Cortex of kidney (tissue), 1 donor: ENCODE results near the gene TEC.
"Not testable (repeated sequence)": the region's sequence is repeated elsewhere in the genome, so short reads cannot be mapped to it uniquely, and the experiment has no call there.

ENCODE experiments used
- DNase-seq: peaks from one replicate; lab custom pipeline; 2025; lab: John Stamatoyannopoulos, UW

Gene TEC

DNA sequence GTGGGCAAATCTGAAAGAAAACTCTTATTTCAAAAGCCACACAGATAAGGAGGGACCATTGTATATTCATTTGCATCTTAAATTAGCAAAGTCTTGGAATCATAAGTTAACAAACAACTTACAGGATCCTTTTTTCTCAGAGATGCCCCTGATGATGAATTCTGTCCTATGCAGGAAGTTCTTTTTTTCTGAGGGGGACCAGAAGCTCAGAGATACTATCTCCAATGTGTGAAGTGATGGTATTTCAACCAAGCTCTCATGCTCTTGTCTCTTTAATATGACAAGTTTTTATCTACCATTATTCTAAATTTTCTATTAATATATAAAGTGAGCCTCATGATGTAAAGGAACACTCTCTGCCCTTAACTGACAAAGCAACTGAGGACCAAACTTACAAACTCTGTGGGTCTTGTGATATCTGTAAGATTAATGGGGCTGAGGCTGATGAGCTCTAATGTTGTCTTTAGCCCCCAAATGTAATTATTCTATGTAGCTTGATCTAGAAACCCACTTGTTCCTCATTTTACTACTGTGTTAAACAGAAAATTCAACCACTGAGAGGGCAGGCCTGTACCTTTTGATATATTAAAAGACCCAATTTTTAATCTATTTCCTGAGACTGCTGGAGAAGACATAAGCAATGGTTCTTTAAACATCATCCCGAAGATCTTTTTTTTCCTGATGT lies 27.0 kb downstream of the TEC start:
- DNase-seq = no peak

DNA sequence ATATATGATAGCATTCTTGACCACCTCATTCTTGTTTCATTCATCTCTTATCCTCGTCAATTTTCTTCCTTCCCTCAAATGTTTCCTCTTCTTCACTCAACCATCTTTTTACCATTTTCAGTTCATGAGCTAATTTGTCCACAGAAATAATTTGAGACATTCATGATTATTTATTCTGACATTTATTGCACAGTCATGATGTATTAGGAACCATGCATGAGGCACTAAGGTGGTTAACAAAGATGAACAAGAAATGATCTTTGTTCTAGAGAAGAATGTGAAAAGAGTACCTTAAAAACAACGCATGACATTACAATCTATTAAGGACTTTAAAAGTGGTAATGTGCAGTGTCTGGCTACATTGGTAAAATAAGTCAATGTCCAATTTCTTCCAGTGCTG lies 27.9 kb downstream of the TEC start:
- no peak for DNase-seq

DNA sequence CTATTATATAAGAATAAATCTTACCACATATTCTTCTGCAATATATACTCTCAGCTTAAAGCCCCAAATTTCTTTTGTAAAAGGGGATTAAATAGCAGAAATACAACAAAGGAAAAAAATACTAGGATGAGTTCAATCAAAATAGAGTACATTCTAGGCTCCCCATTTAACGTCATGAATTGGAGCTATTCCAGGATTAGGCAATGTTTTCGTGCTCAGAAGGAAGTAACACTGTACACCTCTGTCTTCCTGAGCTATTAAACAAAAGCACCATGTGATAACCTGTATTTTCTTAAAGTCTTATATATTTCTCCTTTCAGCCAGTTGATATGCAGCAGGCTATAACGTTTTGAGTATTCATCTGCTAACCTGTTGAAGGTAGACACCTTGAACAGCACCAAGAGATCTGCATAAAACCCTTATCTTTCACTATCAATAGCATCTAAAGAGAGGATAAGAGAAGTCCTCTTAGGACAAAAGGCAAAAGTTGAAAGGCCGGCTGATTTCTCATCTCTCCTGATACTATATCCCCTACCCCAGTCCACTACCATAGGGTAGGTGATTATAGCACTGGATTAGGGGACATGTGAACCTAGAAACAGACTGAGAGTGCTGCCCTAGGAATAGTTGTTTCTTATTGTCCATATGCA lies 31.5 kb downstream of the TEC start:
- no peak for DNase-seq

DNA sequence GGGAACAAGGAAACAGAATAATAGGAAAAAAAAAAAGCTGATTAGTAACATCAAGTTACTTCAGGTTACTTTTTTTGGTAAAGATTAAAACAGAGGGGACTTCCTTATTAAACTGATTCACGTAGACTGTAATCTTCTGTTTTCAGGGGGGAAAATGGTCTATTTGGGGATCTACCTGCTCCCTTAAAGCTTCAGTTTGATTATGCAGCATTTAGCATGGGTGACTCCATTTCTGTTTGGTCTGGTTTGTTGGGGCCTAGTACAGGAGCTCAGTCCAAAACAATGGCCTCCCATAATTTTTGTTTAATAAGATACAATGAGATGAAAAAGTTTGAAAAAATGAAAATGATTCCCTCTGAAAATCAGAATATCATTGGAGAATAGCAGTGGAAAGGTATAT lies 34.6 kb downstream of the TEC start:
- no peak for DNase-seq

DNA sequence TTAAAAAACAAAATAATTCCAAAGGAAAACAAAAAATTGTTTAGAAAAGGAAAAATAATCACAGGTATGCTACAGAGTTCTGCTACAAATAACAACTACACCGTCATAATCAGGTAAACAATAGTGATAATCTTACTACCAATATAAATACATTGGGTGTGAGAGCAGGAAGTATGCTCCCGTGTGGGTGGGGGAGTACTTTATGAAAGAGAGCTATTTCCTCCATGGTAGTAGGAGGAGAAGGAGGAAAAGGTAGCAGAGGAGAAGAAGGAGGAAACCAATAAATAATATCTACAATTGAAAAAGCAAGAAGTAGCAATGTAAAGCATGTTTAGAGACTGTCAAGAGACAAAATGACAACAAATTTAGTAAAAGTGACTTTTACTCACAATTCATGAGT lies 35.1 kb downstream of the TEC start:
- no peak for DNase-seq

DNA sequence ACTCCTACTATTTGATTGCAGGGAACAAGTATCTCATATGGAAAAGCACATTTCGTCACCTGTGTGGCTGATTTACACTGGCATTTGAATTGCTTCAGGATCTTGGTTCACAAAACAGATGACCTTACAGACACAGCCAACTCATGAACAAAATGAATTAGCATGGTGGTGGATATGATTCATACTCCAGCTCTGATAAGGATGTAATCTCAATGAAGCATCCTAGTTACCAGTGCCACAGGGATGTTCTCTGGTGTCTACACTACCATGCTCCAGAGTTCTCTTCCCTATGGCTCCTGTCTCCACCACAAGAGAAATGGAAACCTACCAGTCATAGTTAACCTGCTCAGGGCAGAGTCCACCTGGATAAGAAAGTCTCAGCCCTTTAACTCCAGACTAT lies 40.7 kb downstream of the TEC start:
- DNase-seq = no peak

DNA sequence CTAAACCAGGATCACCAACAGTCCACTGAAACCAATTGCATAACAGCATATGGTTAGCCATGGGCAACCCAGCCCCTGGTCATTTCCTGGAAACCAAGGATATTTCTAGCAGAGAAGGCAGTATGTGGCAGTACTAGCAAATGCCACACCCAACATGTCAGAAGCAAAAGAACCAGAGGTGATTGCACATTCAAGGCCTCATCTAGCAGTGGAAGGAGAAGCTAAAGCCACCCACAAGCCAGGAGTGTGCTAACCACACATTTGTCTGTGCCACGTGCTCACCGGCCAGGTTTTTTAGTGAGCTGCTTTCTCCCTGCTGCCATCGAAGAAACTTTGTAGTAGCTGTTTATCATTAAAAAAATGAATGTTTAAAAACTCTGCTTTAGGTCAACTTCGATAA lies 42.0 kb downstream of the TEC start:
- no peak for DNase-seq

DNA sequence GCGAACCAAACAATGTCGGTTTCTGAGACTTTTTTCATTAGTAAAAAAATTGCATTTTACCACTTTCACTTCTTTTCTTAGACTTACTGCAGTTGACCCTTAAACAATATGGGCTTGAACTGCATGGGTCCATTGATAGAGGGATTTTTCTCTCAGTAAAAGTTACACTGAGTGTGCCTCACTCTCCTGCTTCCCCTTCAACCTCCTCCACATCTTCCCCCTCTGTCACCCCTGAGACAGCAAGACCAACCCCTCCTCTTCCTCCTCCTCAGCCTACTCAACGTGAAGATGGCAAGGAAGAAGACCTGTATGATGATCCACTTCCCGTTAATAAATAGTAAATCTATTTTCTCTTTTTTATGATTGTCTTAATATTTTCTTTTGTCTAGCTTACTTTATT lies 43.4 kb downstream of the TEC start:
- no peak for DNase-seq

DNA sequence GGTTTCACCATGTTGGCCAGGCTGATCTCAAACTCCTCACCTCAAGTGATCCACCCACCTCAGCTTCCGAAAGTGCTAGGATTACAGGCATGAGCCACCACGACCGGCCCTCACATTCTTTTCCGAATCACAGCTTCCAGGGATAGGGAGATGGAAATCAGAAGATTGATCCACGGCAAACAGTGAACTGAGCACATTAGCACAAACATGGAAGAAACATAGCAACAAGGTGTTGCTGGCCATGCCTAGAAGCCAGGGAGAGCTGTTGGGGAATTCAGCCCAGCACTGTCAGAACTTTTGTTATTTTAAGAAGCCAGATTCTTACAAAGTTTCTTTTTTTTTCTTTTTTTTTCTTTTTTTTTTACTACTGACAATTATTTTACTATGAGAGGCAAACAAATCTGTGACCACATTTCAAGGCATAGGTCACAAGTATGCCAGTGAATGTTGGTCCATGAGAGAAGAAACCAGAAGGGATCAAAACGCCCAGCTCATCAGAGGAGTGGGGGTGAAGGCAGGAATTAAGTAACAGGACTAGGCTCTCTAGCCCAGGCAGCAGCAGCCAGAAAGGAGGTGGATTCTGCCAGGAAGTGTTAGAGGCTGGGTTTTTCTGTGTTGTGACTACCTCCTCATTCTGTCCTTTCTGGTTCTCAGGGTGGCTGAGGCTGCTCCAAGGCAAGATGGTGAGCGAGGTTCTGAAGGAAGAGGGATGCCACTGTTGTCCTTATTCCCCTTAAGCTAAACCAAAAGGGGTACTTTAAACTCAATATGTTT lies 44.1 kb downstream of the TEC start:
- DNase-seq = no peak

DNA sequence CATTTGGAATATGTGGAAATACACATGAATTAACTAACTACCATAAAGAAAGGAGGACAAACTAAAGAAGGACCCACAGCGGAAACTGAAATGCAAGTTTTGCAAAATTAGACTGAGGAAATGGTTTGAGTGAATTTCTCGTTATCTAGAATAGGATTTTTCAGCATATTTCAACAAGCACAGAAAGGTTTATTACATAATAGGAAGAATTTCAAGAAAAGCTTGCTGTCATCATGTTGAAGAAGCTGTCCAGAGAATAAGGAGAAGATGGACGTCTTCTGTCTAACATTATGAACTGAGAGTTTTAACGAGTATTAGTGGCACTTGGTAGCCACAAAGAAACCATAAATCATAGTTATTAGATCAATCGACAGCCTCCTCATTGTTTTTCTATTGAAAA lies 45.0 kb downstream of the TEC start:
- no peak for DNase-seq

DNA sequence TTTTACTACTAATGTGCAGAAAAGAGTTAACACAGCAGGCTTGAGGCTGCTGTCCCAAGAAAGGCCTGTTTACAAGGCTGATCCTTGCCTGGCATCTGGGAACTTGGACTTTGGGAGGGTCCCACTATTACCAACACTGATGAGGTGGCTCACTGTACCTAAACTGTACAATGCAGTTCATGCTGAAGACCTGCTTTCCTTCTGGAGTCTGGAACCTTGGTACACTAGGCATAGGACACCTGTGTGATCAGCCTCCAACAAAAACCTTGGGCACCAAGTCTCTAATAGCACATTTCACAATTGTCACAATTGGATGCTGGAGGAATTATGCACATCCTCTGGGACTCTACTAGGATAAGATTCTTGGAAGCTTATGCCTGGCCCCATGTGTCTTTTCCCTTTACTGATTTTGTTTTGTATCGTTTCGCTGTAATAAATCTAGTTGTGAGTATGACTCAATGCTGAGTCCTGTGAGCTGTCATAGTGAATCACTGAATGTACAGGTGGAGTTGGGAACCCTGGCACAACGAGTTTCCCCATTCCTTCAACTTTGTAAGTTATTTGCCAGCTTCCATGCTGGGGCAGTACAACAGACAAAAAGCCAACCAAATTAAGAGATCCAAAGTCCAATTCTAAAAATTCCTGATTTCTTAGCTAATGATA lies 45.9 kb downstream of the TEC start:
- DNase-seq = no peak

DNA sequence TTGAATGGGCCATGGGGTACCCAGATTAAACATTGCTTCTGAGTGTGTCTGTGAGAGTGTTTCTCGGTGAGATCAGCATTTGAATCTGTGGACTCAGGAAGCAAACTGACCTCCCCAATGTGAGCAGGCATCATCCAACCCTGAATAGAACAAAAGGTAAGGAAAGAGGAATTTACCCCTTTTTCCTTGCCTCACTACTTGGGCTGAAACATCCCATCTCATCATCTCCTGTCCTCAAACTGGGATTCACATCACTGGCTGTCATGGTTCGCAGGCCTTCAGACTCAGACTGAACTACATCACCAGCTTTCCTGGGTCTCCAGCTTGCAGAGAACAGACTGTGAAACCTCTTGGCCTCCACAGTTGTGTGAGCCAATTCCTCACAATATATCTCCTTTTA lies 47.1 kb downstream of the TEC start:
- DNase-seq = no peak

DNA sequence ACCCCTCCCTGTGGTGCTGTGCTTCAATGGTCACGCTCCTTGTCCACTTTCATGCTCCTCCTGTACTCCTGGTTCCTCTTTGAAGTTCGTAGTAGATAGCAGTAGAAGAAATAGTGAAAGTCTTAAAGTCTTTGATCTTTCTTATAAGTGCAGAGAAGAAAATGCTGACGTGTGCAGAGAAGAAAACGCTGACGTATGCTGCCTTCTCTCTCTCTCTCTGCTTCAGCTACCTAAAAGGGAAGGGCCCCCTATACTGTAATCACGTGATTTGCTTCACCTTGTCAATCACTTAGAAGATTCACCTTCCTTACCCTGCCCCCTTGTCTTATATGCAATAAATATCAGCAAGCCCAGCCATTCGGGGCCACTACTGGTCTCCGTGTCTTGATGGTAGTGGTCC lies 50.2 kb downstream of the TEC start:
- DNase-seq = not testable (repeated sequence)

DNA sequence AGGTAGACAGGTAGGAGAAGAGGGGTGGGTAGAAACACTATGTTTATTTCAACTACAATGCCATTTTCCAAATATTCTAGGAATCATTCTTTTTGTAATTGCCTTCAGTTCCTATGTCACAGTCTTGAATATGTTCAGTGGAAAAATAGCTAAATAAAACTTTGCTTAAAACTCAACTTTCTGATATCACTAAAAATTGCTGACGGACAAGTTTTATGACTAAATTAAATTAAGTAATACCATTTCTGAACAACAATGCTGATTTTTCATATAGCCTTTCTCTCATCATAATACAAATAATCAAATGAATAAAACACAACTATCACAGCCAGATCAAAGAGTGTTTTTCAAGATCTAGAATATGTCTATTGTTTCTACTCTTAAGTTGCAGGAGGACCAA lies 53.1 kb downstream of the TEC start:
- DNase-seq = no peak

DNA sequence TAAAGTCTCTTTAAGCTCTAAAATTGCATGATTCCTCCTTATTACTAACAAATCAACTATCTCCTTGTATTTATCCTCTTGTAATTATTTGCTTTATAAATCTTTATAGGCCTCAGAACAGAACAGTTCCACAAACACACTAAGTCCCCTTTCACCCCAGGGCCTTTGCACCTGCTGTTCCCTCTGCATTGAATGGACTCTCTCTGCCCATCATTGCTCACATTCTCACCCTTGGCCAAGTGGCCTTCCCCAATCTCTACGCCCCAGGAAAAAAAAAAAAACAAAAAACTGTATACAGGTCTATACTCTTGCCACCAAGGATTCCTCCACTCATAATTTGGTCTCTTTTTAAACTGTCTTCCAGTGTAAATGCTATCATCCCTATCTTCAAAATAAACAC lies 53.7 kb downstream of the TEC start:
- DNase-seq = no peak

DNA sequence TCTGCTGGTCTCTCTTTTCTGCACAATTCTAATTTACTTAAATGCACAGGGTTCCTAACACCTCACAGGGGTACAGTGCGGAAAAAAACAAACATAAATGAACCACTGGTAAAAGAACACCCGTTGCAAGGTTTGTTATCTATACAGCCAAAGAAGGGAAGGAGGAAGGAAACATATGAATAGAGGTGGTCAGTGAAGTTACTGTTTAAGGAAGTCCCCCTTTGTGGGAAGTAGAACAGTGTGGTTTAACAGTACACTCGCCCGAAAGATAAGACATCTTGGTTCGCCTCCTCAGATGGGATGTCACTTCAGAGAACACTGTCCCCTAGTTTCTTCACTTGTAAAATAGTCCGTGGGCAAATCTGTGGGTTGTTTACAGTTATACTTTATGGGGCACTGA lies 57.5 kb downstream of the TEC start:
- DNase-seq = no peak

DNA sequence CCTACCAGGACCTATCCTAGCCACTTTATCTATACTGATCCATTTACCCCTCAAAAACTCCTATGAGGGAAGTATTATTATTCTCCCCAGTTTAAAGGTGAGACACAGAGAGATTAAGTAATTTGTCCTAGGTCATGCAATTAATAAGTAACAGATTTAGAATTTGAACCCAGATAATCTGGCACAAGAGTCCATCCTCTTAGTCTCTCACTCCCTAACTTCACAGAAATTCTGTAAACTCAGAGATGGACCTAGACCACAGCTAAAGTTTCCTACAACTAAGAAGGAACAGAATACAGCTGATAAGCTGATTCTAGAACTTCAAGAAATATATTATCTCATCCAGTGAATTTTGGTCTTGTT lies 58.7 kb downstream of the TEC start:
- DNase-seq = no peak

DNA sequence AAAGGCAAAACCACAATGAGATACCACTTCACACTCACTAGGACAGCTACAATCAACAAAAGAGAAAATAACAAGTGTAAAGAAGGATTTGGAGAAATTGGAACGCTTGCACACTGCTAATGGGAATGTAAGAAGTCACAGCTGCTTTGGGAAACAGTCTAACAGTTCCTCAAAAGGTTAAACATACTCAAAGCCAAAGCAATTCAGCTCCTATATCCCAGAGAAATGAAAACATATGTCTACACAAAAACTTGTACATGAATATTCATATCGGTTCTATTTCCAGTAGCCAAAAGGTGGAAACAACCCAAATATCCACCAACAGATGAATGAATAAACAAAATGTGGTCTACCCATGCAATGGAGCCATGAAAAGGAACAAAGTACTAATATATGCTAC lies 64.0 kb downstream of the TEC start:
- no peak for DNase-seq

DNA sequence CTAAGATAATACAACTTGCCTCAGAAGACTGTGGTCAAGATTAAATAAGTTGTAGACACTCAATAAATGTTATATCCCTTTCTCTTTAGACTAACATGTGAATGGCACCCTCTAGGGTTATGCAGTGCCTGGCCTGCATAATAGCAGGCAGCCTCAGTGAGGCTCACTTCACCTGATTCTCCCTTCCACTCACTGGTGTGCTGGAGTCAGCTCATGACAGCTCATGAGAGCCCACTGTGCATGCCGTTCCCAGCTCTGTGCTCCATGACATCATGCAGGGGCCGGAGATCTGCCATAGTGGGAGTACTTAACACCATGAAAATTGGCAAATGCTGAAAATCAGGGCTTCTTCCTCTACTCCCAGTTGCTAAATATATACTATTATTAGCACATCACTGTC lies 64.5 kb downstream of the TEC start:
- no peak for DNase-seq

DNA sequence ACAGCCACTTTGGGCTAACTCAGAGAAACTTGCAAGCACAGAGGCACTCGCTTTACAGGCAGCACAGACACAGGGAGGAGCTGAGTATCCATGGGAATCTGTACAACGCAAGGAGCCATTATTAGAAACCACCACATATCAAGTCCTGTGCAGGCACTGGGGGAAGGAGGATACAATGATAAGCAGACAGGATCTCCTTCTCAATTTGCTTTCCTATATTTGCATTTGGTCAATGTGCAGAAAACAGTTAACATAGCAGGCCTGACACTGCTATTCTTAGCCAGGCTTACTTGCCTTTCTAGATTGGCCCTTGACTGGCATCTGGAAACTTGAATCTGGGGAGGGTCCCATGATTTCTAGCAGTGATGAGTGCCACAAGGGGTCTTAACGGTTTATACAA lies 65.8 kb downstream of the TEC start:
- DNase-seq = no peak

DNA sequence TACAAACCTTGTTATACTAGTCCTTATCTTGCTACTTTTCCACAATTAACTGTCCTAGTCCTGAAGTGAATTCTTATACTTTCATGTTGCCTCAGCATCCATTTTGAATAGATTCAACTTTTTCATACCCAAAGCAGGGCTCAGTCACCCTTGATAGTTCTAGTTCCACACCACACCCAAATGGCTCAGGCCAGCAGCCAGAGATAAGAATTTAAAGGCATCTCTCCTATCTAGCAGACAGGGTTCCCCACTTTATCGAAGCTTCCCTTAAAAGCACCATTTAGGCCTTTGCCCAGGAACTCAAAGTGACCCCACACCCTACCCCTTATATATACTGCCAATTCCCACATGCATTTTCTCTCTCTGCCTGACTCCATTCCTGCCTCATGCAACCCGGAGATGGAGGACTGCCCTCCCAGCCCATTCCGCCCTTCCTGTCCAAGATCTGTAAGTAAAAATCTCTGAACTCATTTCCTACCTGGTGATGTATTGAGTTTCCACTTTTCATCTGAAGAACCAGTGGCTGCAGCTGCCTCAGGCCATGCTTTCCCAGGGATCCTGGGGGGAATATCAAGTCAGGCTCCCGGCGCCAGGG lies 71.9 kb downstream of the TEC start:
- no peak for DNase-seq

DNA sequence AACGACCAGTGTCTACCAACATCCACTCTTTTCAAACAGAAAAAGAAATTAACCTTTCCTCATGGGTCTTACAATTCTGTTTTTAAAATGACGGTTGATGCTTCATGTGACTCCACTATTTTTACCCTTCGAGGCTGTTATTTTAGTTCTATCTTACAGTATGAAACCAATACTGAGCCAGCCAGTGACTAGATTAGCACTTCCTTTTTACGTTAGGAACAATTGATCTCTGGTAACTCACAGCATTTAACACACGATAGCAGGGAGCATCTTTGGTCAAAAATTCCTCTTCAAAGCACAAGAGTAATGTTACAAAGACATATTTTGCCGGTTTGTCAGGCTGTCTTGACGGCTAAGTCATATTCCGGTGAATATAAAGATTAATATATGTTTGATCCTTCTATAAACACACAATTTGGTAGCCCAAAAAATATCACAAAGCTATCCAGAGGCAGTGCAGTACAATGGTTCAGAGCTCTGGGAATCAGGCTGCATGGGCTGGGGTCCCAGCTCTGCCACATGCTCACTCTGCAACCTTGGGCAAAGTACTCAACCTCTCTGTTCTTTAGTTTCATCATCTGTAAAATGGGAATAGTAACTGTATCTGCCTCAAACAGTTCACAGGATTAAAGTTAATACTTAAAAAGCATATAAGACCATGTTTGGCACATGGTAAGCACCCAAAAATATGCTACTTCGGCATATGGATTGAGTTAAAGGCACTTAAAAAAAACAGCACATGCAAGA lies 72.7 kb downstream of the TEC start:
- no peak for DNase-seq
